PC-3 (cell line): ENCODE data around the gene MCHR1.

ENCODE experiments used
- CTCF ChIP-seq: fragments of 300-600 bp; sonication (generic); conservative IDR thresholded peaks from 2 replicates; pipeline ENCODE4 v1.5.1; 2017; ENCODE audit warnings: antibody characterized with exemption, low read depth, mild to moderate bottlenecking, low read length
- EZH2 ChIP-seq: fragments of 300-600 bp; sonication (generic); IDR thresholded peaks from one replicate; pipeline ENCODE4 v1.6.1; 2017; ENCODE audit warnings: antibody characterized with exemption, mild to moderate bottlenecking, low read length; ENCODE audit not compliant: unreplicated experiment
- EZH2phosphoT487 ChIP-seq: fragments of 300-600 bp; sonication (generic); IDR thresholded peaks from 2 replicates; pipeline ENCODE4 v1.6.1; 2018; ENCODE audit warnings: mild to moderate bottlenecking, antibody characterized with exemption, low read length, borderline replicate concordance

GRCh38 chr22:40718250-40719204 lies 39.2 kb downstream of the MCHR1 start:
- TF ChIP-seq EZH2 (no peak), CTCF (no peak), EZH2phosphoT487 (no peak)
